AG04450 (cell line): ENCODE measurements around the gene TRIM39. TPM values are rescaled to one million over a fixed set of nuclear protein-coding genes. Genes with fewer than 3 reads are reported as not detected.

Experiments used
- CTCF ChIA-PET: fragments of 300-600, 350-600 bp; formaldehyde crosslinking; extraction: SDS; loops from one replicate; lab custom pipeline; 2022; ENCODE audit warnings: antibody characterized with exemption, inconsistent platforms; lab: Charles Lee
- POLR2A ChIA-PET: fragments of 350-600 bp; formaldehyde crosslinking; extraction: SDS; loops from one replicate; lab custom pipeline; 2021; ENCODE audit warnings: antibody characterized with exemption, inconsistent platforms; lab: Yijun Ruan, JAX
- DNase-seq: peaks from one replicate; pipeline ENCODE4 v3.0.0-alpha.2; 2011; ENCODE audit warnings: low read depth, low spot score
- H3K27ac ChIP-seq: one replicate; pipeline ENCODE4 v1.5.1; 2012; ENCODE audit warnings: low read depth, low read length, control low read depth
- H3K27me3 ChIP-seq: one replicate; pipeline ENCODE4 v1.6.0; 2012; ENCODE audit warnings: low read length; ENCODE audit not compliant: control insufficient read depth, insufficient read depth
- H3K4me3 ChIP-seq: 2 replicates; pipeline ENCODE4 v1.5.1; 2011; ENCODE audit warnings: mild to moderate bottlenecking, low read depth, low read length, control low read depth
- H3K9me3 ChIP-seq: 2 replicates; pipeline ENCODE4 v1.5.1; 2012; ENCODE audit warnings: low read length; ENCODE audit not compliant: control insufficient read depth, insufficient read depth
- polyA plus RNA-seq: library from polyadenylated mRNA; depleted of rRNA; stranded (reverse); fragments of >200 nt; gene quantifications from 2 replicates; pipeline ENCODE4 v1.2.3, GENCODE V29; 2011
- TF ChIP-seq, protein P1 (sequence below): IDR thresholded peaks from 2 replicates; pipeline ENCODE4 v1.5.1; 2011; ENCODE audit warnings: low read depth, low read length, control low read depth, inconsistent platforms

Gene TRIM39
- polyA plus RNA-seq, 1 experiment: 6.7 TPM

DNA sequence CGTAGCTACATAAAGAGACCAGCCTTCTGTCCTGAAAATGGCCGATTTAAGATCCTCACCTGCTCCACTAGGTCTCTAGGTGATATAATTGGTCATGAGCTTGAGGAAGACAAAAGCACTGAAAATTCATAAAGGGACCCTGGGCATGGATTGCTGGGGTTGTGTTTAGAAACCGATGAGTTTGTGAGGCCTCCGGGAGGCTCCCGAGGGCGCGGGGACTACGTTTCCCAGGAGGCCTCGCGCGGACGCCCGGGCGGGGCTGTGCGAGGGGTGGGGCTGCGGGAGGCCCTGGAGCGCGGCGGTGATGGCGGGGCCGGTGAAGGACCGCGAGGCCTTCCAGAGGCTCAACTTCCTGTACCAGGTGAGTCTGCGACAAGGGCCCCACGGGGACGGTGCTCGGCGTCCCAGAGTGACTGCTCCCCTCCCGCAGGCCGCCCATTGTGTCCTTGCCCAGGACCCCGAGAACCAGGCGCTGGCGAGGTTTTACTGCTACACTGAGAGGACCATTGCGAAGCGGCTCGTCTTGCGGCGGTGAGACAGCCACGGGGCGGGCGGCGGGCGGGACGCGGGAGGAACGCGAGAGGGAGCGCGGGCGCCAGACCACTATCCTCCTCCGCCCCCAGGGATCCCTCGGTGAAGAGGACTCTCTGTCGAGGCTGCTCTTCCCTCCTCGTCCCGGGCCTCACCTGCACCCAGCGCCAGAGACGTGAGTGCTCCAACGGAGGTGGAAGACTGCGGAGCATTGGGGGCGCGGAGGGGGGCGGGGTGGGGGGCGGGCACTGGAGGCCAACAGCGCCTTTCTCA is 18.3 kb downstream of the TRIM39 start, which contains the start of gene RPP21:
Gene RPP21, plus strand, starts transcription at position 289 of the 804 bp plus-strand sequence. Its CDS starts 16 bp downstream, at position 305.
- TF ChIP-seq, protein P1, sequence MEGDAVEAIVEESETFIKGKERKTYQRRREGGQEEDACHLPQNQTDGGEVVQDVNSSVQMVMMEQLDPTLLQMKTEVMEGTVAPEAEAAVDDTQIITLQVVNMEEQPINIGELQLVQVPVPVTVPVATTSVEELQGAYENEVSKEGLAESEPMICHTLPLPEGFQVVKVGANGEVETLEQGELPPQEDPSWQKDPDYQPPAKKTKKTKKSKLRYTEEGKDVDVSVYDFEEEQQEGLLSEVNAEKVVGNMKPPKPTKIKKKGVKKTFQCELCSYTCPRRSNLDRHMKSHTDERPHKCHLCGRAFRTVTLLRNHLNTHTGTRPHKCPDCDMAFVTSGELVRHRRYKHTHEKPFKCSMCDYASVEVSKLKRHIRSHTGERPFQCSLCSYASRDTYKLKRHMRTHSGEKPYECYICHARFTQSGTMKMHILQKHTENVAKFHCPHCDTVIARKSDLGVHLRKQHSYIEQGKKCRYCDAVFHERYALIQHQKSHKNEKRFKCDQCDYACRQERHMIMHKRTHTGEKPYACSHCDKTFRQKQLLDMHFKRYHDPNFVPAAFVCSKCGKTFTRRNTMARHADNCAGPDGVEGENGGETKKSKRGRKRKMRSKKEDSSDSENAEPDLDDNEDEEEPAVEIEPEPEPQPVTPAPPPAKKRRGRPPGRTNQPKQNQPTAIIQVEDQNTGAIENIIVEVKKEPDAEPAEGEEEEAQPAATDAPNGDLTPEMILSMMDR: no peak
- DNase-seq: no peak
- Histone ChIP-seq H3K9me3 (no peaks in the 10 kb centered on the region; the same call in 1 of the 2 replicates), H3K4me3 (peak within 1 kb of the TSS; percentile 97), H3K27me3 (no peaks in the 10 kb centered on the region), H3K27ac (peak within 1 kb of the TSS; percentile 39)
- ChIA-PET CTCF (interaction anchor here (1.1 kb wide), 1 partner anchor 13 kb away, joined by 4 read pairs; no protein-coding TSS in a partner anchor), POLR2A (no interaction called here)

DNA sequence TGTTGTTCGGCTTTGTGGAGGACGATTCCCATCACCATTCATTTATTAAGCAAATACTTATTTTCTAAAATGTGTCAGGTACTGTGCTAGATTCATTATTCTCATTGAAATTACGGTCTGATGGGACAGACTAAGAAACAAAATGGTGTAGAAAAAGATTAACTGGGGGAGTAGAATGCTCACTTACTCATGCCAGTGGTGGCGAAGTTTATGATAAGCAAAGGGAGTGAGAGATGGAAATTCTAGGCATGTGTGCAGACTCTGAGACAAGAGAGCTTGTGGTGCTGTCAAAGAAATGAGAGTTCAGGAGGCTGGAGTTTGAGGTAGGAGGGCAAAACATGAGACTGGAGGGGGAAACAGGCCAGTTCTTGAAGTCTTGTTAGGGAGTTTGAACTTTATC is 19.1 kb downstream of the TRIM39 start:
- H3K27me3 ChIP-seq: no peaks in the 10 kb centered on the region
- no peak for DNase-seq
- CTCF ChIA-PET: no interaction called here
- TF ChIP-seq, protein P1: no peak
- POLR2A ChIA-PET: interaction anchor here (0.6 kb wide), 1 partner anchor 23 kb away, joined by 7 read pairs; no protein-coding TSS in a partner anchor
- H3K4me3 ChIP-seq: peak overlapping the region; percentile 97
- H3K27ac ChIP-seq: no peak overlapping the region
- no peaks in the 10 kb centered on the region; the same call in 1 of the 2 replicates for H3K9me3 ChIP-seq

DNA sequence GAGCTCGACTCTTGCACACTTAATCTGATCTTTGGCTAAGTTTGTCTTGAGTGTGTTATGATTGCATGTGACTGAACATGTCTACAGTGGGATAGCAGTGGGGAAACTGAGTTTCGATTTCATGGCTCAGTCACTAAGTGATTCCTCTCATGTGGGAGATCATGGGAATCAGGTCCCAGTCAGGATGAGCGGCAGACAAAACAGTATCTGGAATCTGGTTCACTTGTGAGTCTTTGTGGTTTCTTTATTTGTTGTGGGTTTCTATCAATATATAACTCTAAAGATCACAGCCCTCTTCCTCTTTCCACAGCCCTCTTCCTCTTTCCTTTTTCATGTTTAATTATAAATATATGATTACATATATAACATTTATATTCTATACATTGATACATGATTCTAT is 22.2 kb downstream of the TRIM39 start:
- Histone ChIP-seq H3K27ac (no peak overlapping the region), H3K9me3 (no peaks in the 10 kb centered on the region; the same call in 1 of the 2 replicates), H3K27me3 (peaks cover 18% of the 10 kb centered on the region), H3K4me3 (no peak overlapping the region)
- no peak for DNase-seq
- ChIA-PET POLR2A (no interaction called here), CTCF (interaction anchor here (1.4 kb wide), 1 partner anchor 9 kb away, joined by 4 read pairs; no protein-coding TSS in a partner anchor)
- TF ChIP-seq, protein P1: no peak

DNA sequence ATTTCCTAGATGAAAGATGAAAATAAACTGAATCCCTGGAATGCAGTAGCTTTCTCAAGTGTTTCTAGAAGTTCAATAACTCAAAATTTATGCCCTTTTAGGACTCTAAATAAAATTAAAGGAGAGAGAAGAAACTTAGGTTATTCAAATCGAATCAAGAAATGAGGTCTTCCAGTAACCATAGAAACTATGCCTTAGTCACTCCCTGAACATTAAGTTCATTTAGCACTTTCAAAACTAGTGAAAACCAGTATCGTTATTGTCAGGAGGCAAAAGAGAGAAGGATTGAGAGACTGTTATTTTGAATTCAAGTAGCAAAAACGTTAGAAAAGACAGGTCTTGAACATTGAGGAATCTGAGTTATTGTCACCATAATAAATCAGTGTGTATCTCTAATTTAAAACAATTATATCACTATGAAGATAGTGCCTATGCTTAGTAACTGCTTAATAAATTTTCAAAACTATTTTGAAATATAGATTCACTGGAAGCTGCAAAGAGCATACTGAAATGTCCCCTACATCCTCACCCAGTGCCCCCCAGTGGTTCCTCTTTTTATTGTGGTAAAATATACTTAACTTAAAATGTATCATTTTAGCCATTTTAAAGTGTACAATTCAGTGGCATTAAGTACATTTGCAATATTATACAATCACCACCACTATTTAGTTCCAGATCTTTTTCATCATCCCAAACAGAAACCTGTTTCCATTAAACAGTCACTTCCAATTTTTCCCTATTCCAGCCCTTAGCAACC is 22.9 kb downstream of the TRIM39 start:
- no peak overlapping the region for H3K27ac ChIP-seq
- peaks cover 20% of the 10 kb centered on the region for H3K27me3 ChIP-seq
- ChIA-PET POLR2A (no interaction called here), CTCF (interaction anchor here (1.4 kb wide), 1 partner anchor 9 kb away, joined by 4 read pairs; no protein-coding TSS in a partner anchor)
- DNase-seq: no peak
- TF ChIP-seq, protein P1: no peak
- no peaks in the 10 kb centered on the region; the same call in 1 of the 2 replicates for H3K9me3 ChIP-seq
- H3K4me3 ChIP-seq: no peak overlapping the region
